DND-41 (cell line): ENCODE measurements around the gene KPNA1.

Source experiments
- CTCF ChIP-seq: IDR thresholded peaks from 2 replicates; pipeline ENCODE4 v1.5.1; 2012; ENCODE audit warnings: borderline replicate concordance, low read length, moderate library complexity, mild to moderate bottlenecking; ENCODE audit not compliant: poor library complexity, severe bottlenecking; ENCODE audit errors: extremely low read depth
- EZH2 ChIP-seq: IDR thresholded peaks from 3 replicates; pipeline ENCODE4 v1.6.1; 2012; ENCODE audit warnings: borderline replicate concordance, low read depth, mild to moderate bottlenecking, moderate library complexity, low read length, inconsistent platforms; ENCODE audit not compliant: severe bottlenecking

GRCh38 chr3:122390665-122391064 lies 124.1 kb downstream of the KPNA1 start:
- TF ChIP-seq EZH2 (no peak), CTCF (no peak)
